ENCODE measurements around the gene TAS2R4. TPM values are rescaled to one million over a fixed set of nuclear protein-coding genes. Genes with fewer than 3 reads are reported as not detected.
"Not testable (repeated sequence)": the region's sequence is repeated elsewhere in the genome, so short reads cannot be mapped to it uniquely, and the experiment has no call there.

TAS2R4 gene
- total RNA-seq, 1 donor from 2014 or later = 0.78 TPM

DNA sequence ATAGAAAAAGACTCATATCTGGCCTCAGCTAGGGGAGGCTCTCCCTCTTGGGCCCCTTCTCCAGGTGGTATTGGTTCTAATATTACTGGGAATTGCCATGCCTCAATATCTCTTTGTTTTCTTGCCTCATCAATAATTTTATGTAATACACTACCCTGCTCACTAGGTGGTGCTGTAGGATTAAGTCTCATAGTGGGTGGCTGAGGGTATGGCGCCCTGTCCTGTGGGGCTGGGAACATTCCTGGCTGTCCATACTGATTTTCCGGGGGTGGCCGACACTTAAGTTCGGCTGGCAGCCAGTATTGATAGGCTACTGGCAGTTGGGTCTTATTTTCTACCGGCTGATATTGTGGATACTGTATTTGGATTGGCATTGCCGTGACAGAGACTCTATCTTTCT lies 21.5 kb upstream of the TAS2R4 start:
- intact Hi-C loops (cut with micrococcal nuclease) = no loop called here
- Mint-ChIP-seq H3K9me3 (peaks cover 31% of the 10 kb centered on the region), H3K27me3 (ENCODE audit: low read depth) (no peaks in the 10 kb centered on the region), H3K4me3 (ENCODE audit: low read depth) (no peak overlapping the region), H3K27ac (no peak overlapping the region), H3K4me1 (ENCODE audit: low read depth) (no peaks in the 10 kb centered on the region), H3K36me3 (ENCODE audit: low read depth) (peaks cover 82% of the 10 kb centered on the region)
- no peak for DNase-seq (ENCODE audit: low spot score)

DNA sequence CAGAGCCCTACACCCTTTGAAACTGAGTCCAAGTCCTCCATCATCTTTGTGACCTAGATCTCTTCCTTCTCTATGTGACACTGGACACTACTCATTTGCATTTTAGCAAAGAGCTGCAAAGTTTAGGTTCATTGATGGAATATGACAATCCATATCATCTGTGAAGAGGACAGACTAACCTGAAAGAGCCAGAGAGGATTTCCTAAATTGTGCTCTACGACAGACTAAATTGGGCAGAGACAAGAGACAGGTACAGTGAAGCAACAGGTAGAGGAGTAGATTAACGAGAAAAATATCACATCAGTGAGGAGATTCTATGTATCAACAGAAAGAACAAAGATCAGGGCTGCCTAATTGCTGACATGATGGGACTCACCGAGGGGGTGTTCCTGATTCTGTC lies 12.7 kb upstream of the TAS2R4 start, which contains the start of gene TAS2R3:
TSS of gene TAS2R3 (plus strand) at position 301 of the 400 bp plus-strand sequence. CDS start at position 363, 62 bp downstream.
- H3K9me3 Mint-ChIP-seq = no peaks in the 10 kb centered on the region
- H3K4me3 Mint-ChIP-seq (ENCODE audit: low read depth) = no peak within 1 kb of the TSS
- DNase-seq (ENCODE audit: low spot score) = no peak
- intact Hi-C loops (cut with micrococcal nuclease) = no loop called here
- H3K27me3 Mint-ChIP-seq (ENCODE audit: low read depth) = no peaks in the 10 kb centered on the region
- no peak within 1 kb of the TSS for H3K27ac Mint-ChIP-seq
- H3K4me1 Mint-ChIP-seq (ENCODE audit: low read depth) = no peaks in the 10 kb centered on the region
- peaks cover 23% of the 10 kb centered on the region for H3K36me3 Mint-ChIP-seq (ENCODE audit: low read depth)

DNA sequence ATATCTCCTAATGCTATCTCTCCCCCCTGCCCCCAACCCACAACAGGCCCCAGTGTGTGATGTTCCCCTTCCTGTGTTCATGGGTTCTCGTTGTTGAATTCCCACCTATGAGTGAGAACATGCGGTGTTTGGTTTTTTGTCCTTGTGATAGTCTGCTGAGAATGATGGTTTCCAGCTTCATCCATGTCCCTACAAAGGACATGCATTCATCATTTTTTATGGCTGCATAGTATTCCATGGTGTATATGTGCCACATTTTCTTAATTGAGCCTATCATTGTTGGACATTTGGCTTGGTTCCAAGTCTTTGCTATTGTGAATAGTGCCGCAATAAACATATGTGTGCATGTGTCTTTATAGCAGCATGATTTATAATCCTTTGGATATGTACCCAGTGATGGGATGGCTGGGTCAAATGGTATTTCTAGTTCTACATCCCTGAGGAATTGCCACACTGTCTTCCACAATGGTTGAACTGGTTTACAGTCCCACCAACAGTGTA lies 6.3 kb upstream of the TAS2R4 start:
- H3K9me3 Mint-ChIP-seq; intact Hi-C loops (cut with micrococcal nuclease); DNase-seq (ENCODE audit: low spot score); H3K27ac Mint-ChIP-seq; H3K4me3 Mint-ChIP-seq (ENCODE audit: low read depth); H3K4me1 Mint-ChIP-seq (ENCODE audit: low read depth); H3K27me3 Mint-ChIP-seq (ENCODE audit: low read depth): not testable (repeated sequence)
- H3K36me3 Mint-ChIP-seq (ENCODE audit: low read depth) = peaks cover 12% of the 10 kb centered on the region

DNA sequence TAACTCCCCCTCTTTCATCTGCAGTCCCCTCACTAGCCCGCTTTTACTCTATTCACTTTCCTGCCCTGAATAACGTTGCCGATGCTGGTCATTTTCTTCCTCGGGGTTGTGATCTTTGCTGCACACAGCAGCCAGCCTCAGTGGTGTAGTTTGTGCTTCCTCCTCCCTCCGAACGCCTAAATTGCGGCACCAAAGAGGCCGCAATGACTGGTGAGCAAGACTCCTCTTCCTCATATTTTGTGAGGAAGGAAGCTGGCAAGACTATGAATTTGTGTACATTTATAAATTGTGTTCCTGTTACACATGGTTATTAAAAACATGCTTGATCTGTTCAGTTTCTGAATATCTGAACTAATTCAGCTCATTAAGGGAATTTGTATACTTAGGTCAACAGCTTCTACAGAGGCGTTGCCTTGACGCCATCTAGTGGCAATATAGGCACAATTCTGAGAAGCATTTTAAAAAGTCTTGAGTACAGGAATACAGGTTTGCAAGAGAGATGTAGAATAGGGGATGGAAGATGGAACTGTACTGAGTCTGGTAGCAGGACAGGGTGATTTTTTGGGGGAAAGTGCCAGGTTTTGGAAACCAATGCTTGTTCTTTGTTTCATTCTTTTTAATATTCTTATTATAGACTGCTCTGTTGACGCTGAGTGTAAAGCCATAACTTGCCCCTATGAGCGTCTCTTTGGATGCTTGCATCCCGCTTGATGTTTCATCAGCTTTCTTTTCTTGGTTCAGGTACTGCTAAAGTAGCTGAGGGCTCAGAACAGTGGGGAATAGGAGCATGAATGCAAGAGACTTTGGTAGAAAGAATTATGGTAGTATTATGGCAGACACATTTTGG lies 9.5 kb downstream of the TAS2R4 start:
- H3K27ac Mint-ChIP-seq = no peak overlapping the region
- H3K27me3 Mint-ChIP-seq (ENCODE audit: low read depth) = no peaks in the 10 kb centered on the region
- no peaks in the 10 kb centered on the region for H3K4me1 Mint-ChIP-seq (ENCODE audit: low read depth)
- intact Hi-C loops (cut with micrococcal nuclease) = loop anchor here (5.0 kb wide), 1 partner anchor 134 kb away; no protein-coding TSS in a partner anchor
- no peak overlapping the region for H3K4me3 Mint-ChIP-seq (ENCODE audit: low read depth)
- no peaks in the 10 kb centered on the region for H3K9me3 Mint-ChIP-seq
- no peak for DNase-seq (ENCODE audit: low spot score)
- H3K36me3 Mint-ChIP-seq (ENCODE audit: low read depth) = no peaks in the 10 kb centered on the region

DNA sequence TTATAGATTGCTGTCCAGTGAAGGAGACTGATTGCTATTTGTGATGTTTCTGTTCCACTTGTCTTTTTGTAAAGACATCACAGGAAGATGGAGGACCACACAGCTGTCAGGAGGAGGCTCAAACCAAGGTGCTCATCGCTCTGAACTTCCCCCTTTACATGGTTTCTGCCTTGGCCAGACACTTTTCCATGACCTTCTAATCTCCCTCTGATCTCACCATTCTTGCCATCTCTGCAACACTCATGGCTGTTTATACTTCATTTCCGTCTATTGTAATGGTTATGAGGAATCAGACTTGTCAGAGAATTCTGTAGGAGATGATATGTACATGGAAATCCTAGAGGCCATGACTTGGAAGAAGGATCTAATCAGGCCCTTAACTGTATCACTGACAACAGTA lies 11.8 kb downstream of the TAS2R4 start:
- no peak overlapping the region for H3K27ac Mint-ChIP-seq
- H3K4me3 Mint-ChIP-seq (ENCODE audit: low read depth) = no peak overlapping the region
- no peaks in the 10 kb centered on the region for H3K27me3 Mint-ChIP-seq (ENCODE audit: low read depth)
- DNase-seq (ENCODE audit: low spot score) = no peak
- H3K9me3 Mint-ChIP-seq = no peaks in the 10 kb centered on the region
- no peaks in the 10 kb centered on the region for H3K4me1 Mint-ChIP-seq (ENCODE audit: low read depth)
- intact Hi-C loops (cut with micrococcal nuclease) = loop anchor here (5.0 kb wide), 1 partner anchor 136 kb away; no protein-coding TSS in a partner anchor
- no peaks in the 10 kb centered on the region for H3K36me3 Mint-ChIP-seq (ENCODE audit: low read depth)

DNA sequence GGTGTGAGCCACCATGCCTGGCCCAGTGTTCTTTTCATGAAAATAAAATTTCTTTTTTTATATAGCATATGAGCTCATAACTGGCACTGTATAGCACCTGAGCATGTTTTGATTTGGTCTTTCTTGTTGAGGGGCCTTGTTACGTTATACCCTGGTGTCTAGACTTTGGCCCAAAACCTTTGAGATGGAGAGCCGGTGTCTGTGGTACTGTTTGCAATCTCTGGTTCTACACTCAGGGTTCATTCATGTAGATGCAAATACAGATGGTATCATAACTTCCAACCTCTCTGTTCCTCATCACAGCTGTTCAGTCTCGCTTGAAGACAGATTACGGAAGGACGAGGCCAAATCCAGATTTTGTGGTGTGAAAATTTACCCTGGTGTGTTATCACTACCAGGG lies 13.4 kb downstream of the TAS2R4 start, which contains the start of gene TAS2R5:
TSS of gene TAS2R5 (plus strand) at position 301 of the 400 bp plus-strand sequence. CDS start 145 bp downstream, outside the sequence.
- H3K9me3 Mint-ChIP-seq = no peaks in the 10 kb centered on the region
- intact Hi-C loops (cut with micrococcal nuclease) = loop anchor here (5.0 kb wide), 1 partner anchor 138 kb away; no protein-coding TSS in a partner anchor
- no peaks in the 10 kb centered on the region for H3K36me3 Mint-ChIP-seq (ENCODE audit: low read depth)
- no peaks in the 10 kb centered on the region for H3K4me1 Mint-ChIP-seq (ENCODE audit: low read depth)
- no peak for DNase-seq (ENCODE audit: low spot score)
- H3K27ac Mint-ChIP-seq = no peak within 1 kb of the TSS
- no peaks in the 10 kb centered on the region for H3K27me3 Mint-ChIP-seq (ENCODE audit: low read depth)
- no peak within 1 kb of the TSS for H3K4me3 Mint-ChIP-seq (ENCODE audit: low read depth)

DNA sequence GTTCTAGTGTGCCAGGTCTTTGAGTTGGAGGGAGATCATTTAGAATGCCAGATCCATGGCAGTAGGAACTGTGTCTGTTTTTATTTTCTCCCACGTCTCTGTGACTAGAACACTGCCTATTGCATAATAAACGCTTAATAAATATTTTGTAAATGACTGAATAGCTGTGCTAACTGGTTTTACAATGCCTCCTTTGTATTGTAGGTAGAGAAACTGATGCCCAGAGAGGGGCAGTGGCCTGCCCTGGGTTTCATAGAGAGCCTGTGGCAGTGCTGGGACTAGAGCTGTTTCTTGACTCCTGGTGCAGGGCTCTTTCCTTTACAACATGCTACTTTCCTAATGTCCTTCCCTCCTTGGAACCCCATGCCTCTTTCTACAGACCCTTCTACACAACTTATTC lies 16.1 kb downstream of the TAS2R4 start:
- H3K27me3 Mint-ChIP-seq (ENCODE audit: low read depth) = no peaks in the 10 kb centered on the region
- H3K4me1 Mint-ChIP-seq (ENCODE audit: low read depth) = no peaks in the 10 kb centered on the region
- no peak overlapping the region for H3K27ac Mint-ChIP-seq
- no peak for DNase-seq (ENCODE audit: low spot score)
- no peaks in the 10 kb centered on the region for H3K9me3 Mint-ChIP-seq
- intact Hi-C loops (cut with micrococcal nuclease) = no loop called here
- H3K36me3 Mint-ChIP-seq (ENCODE audit: low read depth) = no peaks in the 10 kb centered on the region
- H3K4me3 Mint-ChIP-seq (ENCODE audit: low read depth) = no peak overlapping the region

DNA sequence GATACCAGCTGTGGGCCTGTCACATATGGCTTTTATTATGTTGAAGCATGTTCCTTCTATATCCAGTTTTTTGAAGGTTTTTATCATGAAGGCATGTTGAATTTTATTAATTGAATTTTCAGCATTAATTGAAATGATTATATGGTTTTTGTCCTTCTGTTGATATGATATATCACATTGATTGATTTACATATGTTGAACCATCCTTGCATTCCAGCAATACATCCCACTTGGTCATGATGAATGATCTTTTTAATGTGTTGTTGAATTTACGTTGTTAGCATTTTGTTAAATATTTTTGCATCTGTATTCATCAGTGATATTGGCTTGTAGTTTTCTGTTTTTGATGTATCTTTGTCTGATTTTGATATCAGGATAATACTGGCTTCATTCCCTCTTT lies 43.6 kb downstream of the TAS2R4 start:
- H3K27ac Mint-ChIP-seq = no peak overlapping the region
- H3K27me3 Mint-ChIP-seq (ENCODE audit: low read depth) = no peaks in the 10 kb centered on the region
- DNase-seq (ENCODE audit: low spot score) = no peak
- intact Hi-C loops (cut with micrococcal nuclease) = no loop called here
- H3K9me3 Mint-ChIP-seq = peaks cover 36% of the 10 kb centered on the region
- no peaks in the 10 kb centered on the region for H3K36me3 Mint-ChIP-seq (ENCODE audit: low read depth)
- H3K4me3 Mint-ChIP-seq (ENCODE audit: low read depth) = no peak overlapping the region
- H3K4me1 Mint-ChIP-seq (ENCODE audit: low read depth) = no peaks in the 10 kb centered on the region

DNA sequence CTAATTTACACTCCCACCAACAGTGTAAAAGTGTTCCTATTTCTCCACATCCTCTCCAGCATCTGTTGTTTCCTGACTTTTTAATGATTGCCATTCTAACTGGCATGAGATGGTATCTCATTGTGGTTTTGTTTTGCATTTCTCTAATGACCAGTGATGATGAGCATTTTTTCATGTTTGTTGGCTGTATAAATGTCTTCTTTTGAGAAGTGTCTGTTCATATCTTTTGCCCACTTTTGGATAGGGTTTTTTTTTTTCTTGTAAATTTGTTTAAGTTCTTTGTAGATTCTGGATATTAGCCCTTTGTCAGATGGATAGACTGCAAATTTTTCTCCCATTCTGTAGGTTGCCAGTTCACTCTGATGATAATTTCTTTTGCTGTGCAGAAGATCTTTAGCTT lies 46.0 kb downstream of the TAS2R4 start:
- intact Hi-C loops (cut with micrococcal nuclease); DNase-seq (ENCODE audit: low spot score); H3K27me3 Mint-ChIP-seq (ENCODE audit: low read depth); H3K36me3 Mint-ChIP-seq (ENCODE audit: low read depth); H3K27ac Mint-ChIP-seq; H3K4me1 Mint-ChIP-seq (ENCODE audit: low read depth); H3K4me3 Mint-ChIP-seq (ENCODE audit: low read depth): not testable (repeated sequence)
- H3K9me3 Mint-ChIP-seq = peaks cover 36% of the 10 kb centered on the region

Other genes with a start within 250 kb of the TAS2R4 start
- gene AGK, start 225.3 kb upstream of the TAS2R4 start, total RNA-seq = 144 and 147 TPM in 2 replicates
- gene DENND11, start 74.5 kb upstream of the TAS2R4 start, total RNA-seq = 32.0 and 32.8 TPM in 2 replicates
- 0.05 TPM in 1 of 2 replicates, not detected in the other for gene WEE2, start 68.3 kb upstream of the TAS2R4 start, total RNA-seq
- 244 and 245 TPM in 2 replicates for gene SSBP1, start 38.3 kb upstream of the TAS2R4 start, total RNA-seq
- 1.2 and 1.5 TPM in 2 replicates for gene TAS2R3, start 12.6 kb upstream of the TAS2R4 start, total RNA-seq
- 0.60 and 0.62 TPM in 2 replicates for gene TAS2R5, start 13.5 kb downstream of the TAS2R4 start, total RNA-seq
- gene PRSS37, start 64.8 kb downstream of the TAS2R4 start, total RNA-seq = not detected in 2 replicates
- not detected in 2 replicates for gene OR9A4, start 139.7 kb downstream of the TAS2R4 start, total RNA-seq
- gene CLEC5A, start 170.3 kb downstream of the TAS2R4 start, total RNA-seq = not detected in 2 replicates
- gene TAS2R38, start 197.1 kb downstream of the TAS2R4 start, total RNA-seq = not detected in 2 replicates
- gene MGAM, start 219.2 kb downstream of the TAS2R4 start, total RNA-seq = not detected in 2 replicates